ENCODE data around the gene DZANK1. TPM values are rescaled to one million over a fixed set of nuclear protein-coding genes. Genes with fewer than 3 reads are reported as not detected.

The DZANK1 gene
- 1.9 and 2.4 TPM in 2 replicates for total RNA-seq
- long read RNA-seq, partial matches to known transcripts: 0 of 2 reads
- long read RNA-seq, other reads (novel, unspliced or antisense): 2 of 2 reads

- Mint-ChIP-seq H3K4me1 (ENCODE audit: unreplicated experiment) (peaks cover 26% of the 10 kb centered on the region), H3K36me3 (ENCODE audit: unreplicated experiment) (no peaks in the 10 kb centered on the region), H3K27me3 (ENCODE audit: unreplicated experiment) (no peaks in the 10 kb centered on the region), H3K27ac (ENCODE audit: unreplicated experiment) (peak within 1 kb of the TSS; percentile 99), H3K4me3 (ENCODE audit: unreplicated experiment) (peak within 1 kb of the TSS; percentile 99), H3K9me3 (ENCODE audit: unreplicated experiment) (no peaks in the 10 kb centered on the region)
- TF ChIP-seq CTCF (IDR thresholded peaks at IDR 0.05): no peak
- peak; percentile 98 for DNase-seq (ENCODE audit: extremely low spot score, unreplicated experiment)
Observed at GRCh38 chr20:18466894-18467730, at the start of gene DZANK1, which contains the start of gene POLR3F. TSS of gene DZANK1 (minus strand) at chr20:18467030. CDS start at chr20:18465358, 1,672 bp downstream. TSS of gene POLR3F (plus strand) at chr20:18467390. CDS start at chr20:18467507, 117 bp downstream.

GRCh38 chr20:18515973-18516372 lies 49.1 kb upstream of the DZANK1 start:
- DNase-seq (ENCODE audit: extremely low spot score, unreplicated experiment): no peak
- no peaks in the 10 kb centered on the region for H3K4me1 Mint-ChIP-seq (ENCODE audit: unreplicated experiment)
- no peaks in the 10 kb centered on the region for H3K27me3 Mint-ChIP-seq (ENCODE audit: unreplicated experiment)
- TF ChIP-seq CTCF (IDR thresholded peaks at IDR 0.05): no peak
- H3K36me3 Mint-ChIP-seq (ENCODE audit: unreplicated experiment): peaks cover 24% of the 10 kb centered on the region
- no peak overlapping the region for H3K4me3 Mint-ChIP-seq (ENCODE audit: unreplicated experiment)
- no peak overlapping the region for H3K27ac Mint-ChIP-seq (ENCODE audit: unreplicated experiment)
- H3K9me3 Mint-ChIP-seq (ENCODE audit: unreplicated experiment): no peaks in the 10 kb centered on the region

GRCh38 chr20:18514127-18514526 lies 47.3 kb upstream of the DZANK1 start:
- no peak overlapping the region for H3K4me3 Mint-ChIP-seq (ENCODE audit: unreplicated experiment)
- H3K36me3 Mint-ChIP-seq (ENCODE audit: unreplicated experiment): peaks cover 32% of the 10 kb centered on the region
- peaks cover under 1% of the 10 kb centered on the region for H3K4me1 Mint-ChIP-seq (ENCODE audit: unreplicated experiment)
- no peak for DNase-seq (ENCODE audit: extremely low spot score, unreplicated experiment)
- H3K27ac Mint-ChIP-seq (ENCODE audit: unreplicated experiment): no peak overlapping the region
- H3K27me3 Mint-ChIP-seq (ENCODE audit: unreplicated experiment): no peaks in the 10 kb centered on the region
- TF ChIP-seq CTCF (IDR thresholded peaks at IDR 0.05): no peak
- no peaks in the 10 kb centered on the region for H3K9me3 Mint-ChIP-seq (ENCODE audit: unreplicated experiment)

DNA sequence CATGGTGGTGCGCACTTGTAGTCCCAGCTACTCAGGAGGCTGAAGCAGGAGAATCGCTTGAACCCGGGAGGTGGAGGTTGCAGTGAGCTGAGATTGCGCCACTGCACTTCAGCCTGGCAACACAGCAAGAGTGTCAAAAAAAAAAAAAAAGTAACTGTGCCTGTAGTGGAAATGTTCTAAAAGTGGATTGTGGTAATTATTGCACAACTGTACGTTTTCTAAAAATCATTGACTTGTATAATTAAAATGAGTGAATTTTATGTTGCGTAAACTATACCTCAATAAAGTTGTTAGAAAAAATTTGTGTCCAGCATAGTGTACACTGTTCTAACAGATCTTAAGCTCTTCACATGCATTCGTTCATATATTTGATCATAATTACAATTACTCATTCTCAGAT lies 46.4 kb upstream of the DZANK1 start:
- no peak overlapping the region for H3K4me3 Mint-ChIP-seq (ENCODE audit: unreplicated experiment)
- H3K4me1 Mint-ChIP-seq (ENCODE audit: unreplicated experiment): peaks cover 10% of the 10 kb centered on the region
- H3K27ac Mint-ChIP-seq (ENCODE audit: unreplicated experiment): no peak overlapping the region
- no peaks in the 10 kb centered on the region for H3K27me3 Mint-ChIP-seq (ENCODE audit: unreplicated experiment)
- no peak for DNase-seq (ENCODE audit: extremely low spot score, unreplicated experiment)
- peaks cover 32% of the 10 kb centered on the region for H3K36me3 Mint-ChIP-seq (ENCODE audit: unreplicated experiment)
- no peaks in the 10 kb centered on the region for H3K9me3 Mint-ChIP-seq (ENCODE audit: unreplicated experiment)
- TF ChIP-seq CTCF (IDR thresholded peaks at IDR 0.05): no peak

GRCh38 chr20:18511571-18511970 lies 44.7 kb upstream of the DZANK1 start:
- Mint-ChIP-seq H3K4me1 (ENCODE audit: unreplicated experiment) (peaks cover 21% of the 10 kb centered on the region), H3K27ac (ENCODE audit: unreplicated experiment) (no peak overlapping the region), H3K36me3 (ENCODE audit: unreplicated experiment) (peaks cover 32% of the 10 kb centered on the region), H3K27me3 (ENCODE audit: unreplicated experiment) (no peaks in the 10 kb centered on the region), H3K9me3 (ENCODE audit: unreplicated experiment) (no peaks in the 10 kb centered on the region), H3K4me3 (ENCODE audit: unreplicated experiment) (no peak overlapping the region)
- no peak for TF ChIP-seq CTCF (IDR thresholded peaks at IDR 0.05)
- no peak for DNase-seq (ENCODE audit: extremely low spot score, unreplicated experiment)
